Tibial nerve (tissue), 4 donors: Measurements from ENCODE around the gene CEMIP2. TPM values are rescaled to one million over a fixed set of nuclear protein-coding genes. Genes with fewer than 3 reads are reported as not detected.

Source experiments
- DNase-seq, 2 donors: peaks; one replicate each; pipeline ENCODE4 v3.0.0-alpha.2; 2019; ENCODE audit warnings: low spot score in 2 of 2
- H3K27ac ChIP-seq, 4 donors: fragments of 200-600 bp; sonication (generic) in 3 of 4; one replicate each; pipeline ENCODE4 v1.5.1; 2017 to 2019; ENCODE audit warnings: mild to moderate bottlenecking in 1 of 4
- H3K27me3 ChIP-seq, 2 donors: fragments of 200-600 bp; sonication (generic) in 1 of 2; one replicate each; pipeline versions ENCODE4 v1.5.1 to v1.6.0; 2017 to 2019
- H3K36me3 ChIP-seq, 3 donors: fragments of 200-600 bp; sonication (generic); one replicate each; pipeline ENCODE4 v1.5.1; 2018 to 2019
- H3K4me1 ChIP-seq, 4 donors: fragments of 200-600 bp; sonication (generic) in 3 of 4; one replicate each; pipeline ENCODE4 v1.5.1; 2017 to 2019
- H3K4me3 ChIP-seq, 4 donors: fragments of 200-600 bp; sonication (generic) in 3 of 4; one replicate each; pipeline ENCODE4 v1.5.1; 2017 to 2019; ENCODE audit warnings: mild to moderate bottlenecking in 1 of 4, moderate library complexity in 1 of 4
- H3K9me3 ChIP-seq, 4 donors: fragments of 200-600 bp; sonication (generic) in 3 of 4; one replicate each; pipeline ENCODE4 v1.5.1; 2017 to 2019
- CTCF ChIP-seq, 5 experiments: fragments of 200-600 bp in 3 of 5; fragments of 450-650 bp in 2 of 5; sonication (generic) in 3 of 5; IDR thresholded peaks; one replicate each; pipeline ENCODE4 v1.5.1; 2016 to 2019; ENCODE audit warnings: antibody characterized with exemption in 5 of 5, mild to moderate bottlenecking in 3 of 5, moderate library complexity in 2 of 5
- EP300 ChIP-seq, 2 donors: sonication (generic); formaldehyde crosslinking; IDR thresholded peaks; one replicate each; pipeline ENCODE4 v1.6.1; 2017; ENCODE audit warnings: antibody characterized with exemption in 2 of 2, mild to moderate bottlenecking in 1 of 2
- POLR2A ChIP-seq, 2 donors: fragments of 450-650 bp; IDR thresholded peaks; one replicate each; pipeline ENCODE4 v1.6.1; 2017; ENCODE audit warnings: antibody characterized with exemption in 2 of 2, mild to moderate bottlenecking in 2 of 2, moderate library complexity in 2 of 2
- WGBS, 2 donors: methylation state at CpG; one replicate each; pipeline ENCODE4 v1.1.5; 2018; 5-methylcytosine and 5-hydroxymethylcytosine counted together
- total RNA-seq, 4 donors: library from RNA; depleted of rRNA; stranded (reverse); fragments of >200 nt; gene quantifications; one replicate each; pipeline ENCODE4 v1.1.0, GENCODE V29; 2016

Gene CEMIP2
- total RNA-seq, 4 donors from 2014 or later, result 107 to 126 (median 118) TPM

- 41 to 47% methylated on average over 7 of the region's 7 CpGs for WGBS, 2 donors
- DNase-seq, result no peak
- Histone ChIP-seq H3K27me3 (no peaks in the 10 kb centered on the region), H3K4me1 (peaks cover 0 to 60% (median 24%) of the 10 kb centered on the region in 4 donors), H3K27ac (peak overlapping the region; percentile 54 to 98 (median 96)), H3K4me3 (peak overlapping the region; percentile 67 to 89 (median 77)), H3K9me3 (no peaks in the 10 kb centered on the region), H3K36me3 (no peaks in the 10 kb centered on the region)
- no peak for TF ChIP-seq EP300 (IDR thresholded peaks at IDR 0.05)
- TF ChIP-seq CTCF (IDR thresholded peaks at IDR 0.05), result no peak
- TF ChIP-seq POLR2A (IDR thresholded peaks at IDR 0.05), result no peak
These were observed 1.0 kb downstream of the CEMIP2 start for GRCh38 chr9:71767163-71767775.

- Histone ChIP-seq H3K4me3 (peak overlapping the region; percentile 19 to 89 (median 70)), H3K9me3 (no peaks in the 10 kb centered on the region), H3K27ac (peak overlapping the region in 3 of 4 donors; percentile 54 to 98 (median 98)), H3K4me1 (peaks cover 0 to 60% (median 25%) of the 10 kb centered on the region in 4 donors), H3K36me3 (no peaks in the 10 kb centered on the region), H3K27me3 (no peaks in the 10 kb centered on the region)
- 73 to 80% methylated on average over 4 of the region's 4 CpGs for WGBS, 2 donors
- no peak for DNase-seq
- TF ChIP-seq POLR2A (IDR thresholded peaks at IDR 0.05), result no peak
- no peak for TF ChIP-seq CTCF (IDR thresholded peaks at IDR 0.05)
- no peak for TF ChIP-seq EP300 (IDR thresholded peaks at IDR 0.05)
These were observed 1.6 kb downstream of the CEMIP2 start for GRCh38 chr9:71766663-71767062.

- Histone ChIP-seq H3K27ac (peak overlapping the region in 3 of 4 donors; percentile 54 to 98 (median 98)), H3K4me1 (peaks cover 0 to 60% (median 29%) of the 10 kb centered on the region in 4 donors), H3K9me3 (no peaks in the 10 kb centered on the region), H3K27me3 (no peaks in the 10 kb centered on the region), H3K4me3 (peak overlapping the region in 2 of 4 donors; percentile 6 to 67), H3K36me3 (no peaks in the 10 kb centered on the region)
- TF ChIP-seq CTCF (IDR thresholded peaks at IDR 0.05) (no peak), EP300 (IDR thresholded peaks at IDR 0.05) (no peak), POLR2A (IDR thresholded peaks at IDR 0.05) (no peak)
- no peak for DNase-seq
- WGBS, 2 donors, result 63 to 84% methylated on average over 2 of the region's 2 CpGs
These were observed 2.6 kb downstream of the CEMIP2 start for GRCh38 chr9:71765693-71766092.

- H3K27ac ChIP-seq, result peak overlapping the region in 1 of 4 donors; percentile 98
- no peaks in the 10 kb centered on the region for H3K36me3 ChIP-seq
- no peaks in the 10 kb centered on the region for H3K9me3 ChIP-seq
- peaks cover 0 to 57% (median 28%) of the 10 kb centered on the region in 4 donors for H3K4me1 ChIP-seq
- H3K27me3 ChIP-seq, result no peaks in the 10 kb centered on the region
- DNase-seq, result no peak
- H3K4me3 ChIP-seq, result peak overlapping the region in 2 of 4 donors; percentile 6 to 67
- TF ChIP-seq POLR2A (IDR thresholded peaks at IDR 0.05) (no peak), EP300 (IDR thresholded peaks at IDR 0.05) (no peak), CTCF (IDR thresholded peaks at IDR 0.05) (no peak)
- WGBS, 2 donors, result 63 to 75% methylated on average over 1 of the region's 1 CpG
These were observed 3.4 kb downstream of the CEMIP2 start for GRCh38 chr9:71764891-71765290.

- Histone ChIP-seq H3K4me1 (peaks cover 0 to 52% (median 24%) of the 10 kb centered on the region in 4 donors), H3K9me3 (no peaks in the 10 kb centered on the region), H3K27me3 (no peaks in the 10 kb centered on the region), H3K27ac (peak overlapping the region in 1 of 4 donors; percentile 98), H3K36me3 (no peaks in the 10 kb centered on the region), H3K4me3 (peak overlapping the region in 1 of 4 donors; percentile 67)
- TF ChIP-seq POLR2A (IDR thresholded peaks at IDR 0.05) (no peak), EP300 (IDR thresholded peaks at IDR 0.05) (no peak), CTCF (IDR thresholded peaks at IDR 0.05) (no peak)
- 57 to 58% methylated on average over 4 of the region's 4 CpGs for WGBS, 2 donors
- no peak for DNase-seq
These were observed 3.9 kb downstream of the CEMIP2 start for GRCh38 chr9:71764463-71764862.
